GM12878 (cell line): ENCODE measurements around the gene RASA4B. TPM values are rescaled to one million over a fixed set of nuclear protein-coding genes. Genes with fewer than 3 reads are reported as not detected.
"Not testable (repeated sequence)": the region's sequence is repeated elsewhere in the genome, so short reads cannot be mapped to it uniquely, and the experiment has no call there.

Experiments
- ATAC-seq: fragments of 200-7000 bp; cut with Tn5 transposase; 3 replicates; pipeline ENCODE4 v1.9.1; 2020; ENCODE audit warnings: mild to moderate bottlenecking, moderate library complexity
- BruUV-seq: library from RNA; stranded (reverse); fragments of 400-500 nt; replicated peaks from 2 replicates; lab custom pipeline; 2021; lab: Mats Ljungman, UMichigan
- CTCF ChIA-PET: fragments of 300-600 bp; sonication (Branson Sonifier 250); formaldehyde crosslinking; extraction: SDS; loops from one replicate; lab custom pipeline; 2021; ENCODE audit warnings: inconsistent platforms; lab: Yijun Ruan, JAX
- POLR2A ChIA-PET: fragments of 350-600 bp; formaldehyde crosslinking; extraction: SDS; loops from one replicate; lab custom pipeline; 2021; ENCODE audit warnings: inconsistent platforms; lab: Charles Lee
- RAD21 ChIA-PET: fragments of 300-600 bp; sonication (Branson Sonifier 250); formaldehyde crosslinking; loops from one replicate; lab custom pipeline; 2023; ENCODE audit warnings: antibody characterized with exemption; ENCODE audit not compliant: unreplicated experiment; lab: Charles Lee
- SMC1A ChIA-PET: fragments of 300-600 bp; sonication (Branson Sonifier 250); formaldehyde crosslinking; loops from one replicate; lab custom pipeline; 2023; ENCODE audit not compliant: unreplicated experiment, uncharacterized antibody; lab: Charles Lee
- DNase-seq: peaks from one replicate; pipeline ENCODE4 v3.0.0-alpha.2; 2011; ENCODE audit warnings: low read depth, low spot score
- FAIRE-seq: peaks from 3 replicates; lab custom pipeline; 2011; peaks lifted over from hg19 to GRCh38; lab: Jason Lieb, UNC
- H2AFZ ChIP-seq: 2 replicates; pipeline ENCODE4 v1.6.0; 2011; ENCODE audit warnings: low read depth, low read length, control low read depth; ENCODE audit not compliant: control insufficient read depth
- H3K27ac ChIP-seq: 2 replicates; pipeline ENCODE4 v1.5.1; 2011; ENCODE audit warnings: control low read depth; ENCODE audit not compliant: control insufficient read depth, insufficient read depth
- H3K27me3 ChIP-seq, 2 experiments: replicated peaks in 1 of 2; 2 replicates each; pipeline versions ENCODE4 v1.6.0 to v1.6.1; 2011; ENCODE audit warnings: low read length in 1 of 2; ENCODE audit not compliant: control insufficient read depth in 2 of 2, insufficient read depth in 2 of 2
- H3K36me3 ChIP-seq, 2 experiments: 2 replicates each; pipeline ENCODE4 v1.5.1; 2011; ENCODE audit warnings: low read length in 1 of 2; ENCODE audit not compliant: control insufficient read depth in 2 of 2, insufficient read depth in 2 of 2
- H3K4me1 ChIP-seq: 2 replicates; pipeline ENCODE4 v1.6.1; 2011; ENCODE audit warnings: mild to moderate bottlenecking, low read length, moderate library complexity, mixed read lengths; ENCODE audit not compliant: control insufficient read depth, insufficient read depth
- H3K4me2 ChIP-seq: 2 replicates; pipeline ENCODE4 v1.6.0; 2011; ENCODE audit warnings: control low read depth; ENCODE audit not compliant: control insufficient read depth, insufficient read depth
- H3K4me3 ChIP-seq: fragments of 200-600 bp; sonication (generic); 2 replicates; pipeline ENCODE4 v1.5.1; 2016
- H3K79me2 ChIP-seq: 2 replicates; pipeline ENCODE4 v1.6.0; 2011; ENCODE audit warnings: low read length; ENCODE audit not compliant: control insufficient read depth, insufficient read depth
- H3K9ac ChIP-seq: 2 replicates; pipeline ENCODE4 v1.8.0; 2011; ENCODE audit warnings: low read length, control low read depth, mixed read lengths; ENCODE audit not compliant: control insufficient read depth, insufficient read depth
- H3K9me3 ChIP-seq: replicated peaks from 3 replicates; pipeline ENCODE4 v1.5.1; 2011; ENCODE audit warnings: mild to moderate bottlenecking, low read length; ENCODE audit not compliant: control insufficient read depth, insufficient read depth
- H4K20me1 ChIP-seq: 2 replicates; pipeline ENCODE4 v1.6.0; 2011; ENCODE audit not compliant: control insufficient read depth, insufficient read depth
- WGBS: methylation state at CpG from one replicate; pipeline ENCODE4 v1.1.6; 2016; ENCODE audit warnings: low lambda C conversion rate; ENCODE audit not compliant: insufficient replicate concordance, insufficient coverage; ENCODE audit errors: missing lambda C conversion rate; 5-methylcytosine and 5-hydroxymethylcytosine counted together
- in situ Hi-C: fragments of 300-500 bp; cut with MboI; formaldehyde crosslinking; loops from 9 replicates; pipeline ENCODE4 v1.14.3; 2018; ENCODE audit warnings: mixed read lengths
- intact Hi-C: fragments of 100-400 bp; cut with micrococcal nuclease; formaldehyde crosslinking; loops from one replicate; pipeline ENCODE4 v1.14.2; 2022; ENCODE audit not compliant: unreplicated experiment
- polyA plus RNA-seq, 11 experiments: library from polyadenylated mRNA; depleted of rRNA in 4 of 11; unstranded in 6 of 11; stranded (reverse) in 5 of 11; fragments of >200 nt; fragmentation: Nextera tagmentation in 4 of 11; fragmentation: Illumina TruSeq in 1 of 11; extraction: Ambion mirVana in 4 of 11; extraction: Trizol in 1 of 11; gene quantifications; 1 replicate in 1 of 11; 2 replicates in 10 of 11; pipeline versions ENCODE4 v1.2.1 to v1.2.3, GENCODE V29; 2011 to 2016; ENCODE audit warnings: inconsistent platforms in 2 of 11, missing spikeins in 2 of 11, low read depth in 1 of 11
- total RNA-seq, 4 experiments: library from RNA; depleted of rRNA in 3 of 4; stranded (reverse); fragments of >200 nt in 3 of 4; fragmentation: Illumina TruSeq in 1 of 4; extraction: Trizol in 1 of 4; gene quantifications; 2 replicates each; pipeline versions ENCODE4 v1.2.1 to v1.2.3, GENCODE V29; 2013 to 2021

Gene RASA4B
- total and polyA plus RNA-seq, 10 of the 15 experiments (the other 5 are each of a cell fraction or from before 2014, with no cell fraction given), result 0.10 to 16.4 (median 6.4) TPM

GRCh38 chr7:102542771-102543170 is 25.2 kb upstream of the RASA4B start:
- H3K79me2 ChIP-seq, H3K4me2 ChIP-seq, intact Hi-C loops, FAIRE-seq, SMC1A ChIA-PET, H4K20me1 ChIP-seq, H3K9me3 ChIP-seq, RAD21 ChIA-PET, DNase-seq, ATAC-seq, H3K9ac ChIP-seq, BruUV-seq, H3K27me3 ChIP-seq, POLR2A ChIA-PET, in situ Hi-C loops, H3K27ac ChIP-seq, CTCF ChIA-PET, H3K4me1 ChIP-seq, H3K4me3 ChIP-seq, H2AFZ ChIP-seq, H3K36me3 ChIP-seq: not testable (repeated sequence)
- WGBS, result 92% methylated on average over 8 of the region's 11 CpGs

GRCh38 chr7:102542083-102542482 is 24.5 kb upstream of the RASA4B start:
- ATAC-seq, DNase-seq, H3K27ac ChIP-seq, H3K9me3 ChIP-seq, H3K4me3 ChIP-seq, H3K79me2 ChIP-seq, H3K4me1 ChIP-seq, SMC1A ChIA-PET, H3K27me3 ChIP-seq, in situ Hi-C loops, H2AFZ ChIP-seq, intact Hi-C loops, H3K4me2 ChIP-seq, H4K20me1 ChIP-seq, BruUV-seq, FAIRE-seq, CTCF ChIA-PET, POLR2A ChIA-PET, RAD21 ChIA-PET, H3K36me3 ChIP-seq, H3K9ac ChIP-seq: not testable (repeated sequence)
- WGBS, result 94% methylated on average over 3 of the region's 8 CpGs

GRCh38 chr7:102540604-102541003 is 23.0 kb upstream of the RASA4B start:
- H3K27me3 ChIP-seq, H4K20me1 ChIP-seq, H3K4me1 ChIP-seq, H3K4me2 ChIP-seq, RAD21 ChIA-PET, H3K36me3 ChIP-seq, H3K4me3 ChIP-seq, SMC1A ChIA-PET, H2AFZ ChIP-seq, CTCF ChIA-PET, BruUV-seq, ATAC-seq, in situ Hi-C loops, POLR2A ChIA-PET, H3K9me3 ChIP-seq, intact Hi-C loops, FAIRE-seq, H3K9ac ChIP-seq, H3K27ac ChIP-seq, DNase-seq, H3K79me2 ChIP-seq: not testable (repeated sequence)
- WGBS, result 85% methylated on average over 4 of the region's 6 CpGs

GRCh38 chr7:102535062-102535615 is 17.6 kb upstream of the RASA4B start:
- H3K36me3 ChIP-seq, H3K27ac ChIP-seq, H3K9ac ChIP-seq, H3K9me3 ChIP-seq, FAIRE-seq, RAD21 ChIA-PET, H3K27me3 ChIP-seq, H3K4me1 ChIP-seq, CTCF ChIA-PET, BruUV-seq, H3K79me2 ChIP-seq, H2AFZ ChIP-seq, POLR2A ChIA-PET, ATAC-seq, in situ Hi-C loops, H3K4me3 ChIP-seq, DNase-seq, SMC1A ChIA-PET, H4K20me1 ChIP-seq, intact Hi-C loops, H3K4me2 ChIP-seq: not testable (repeated sequence)
- WGBS, result 41% methylated on average over 2 of the region's 8 CpGs
